ENCODE results near the gene NAV2. TPM values are rescaled to one million over a fixed set of nuclear protein-coding genes. Genes with fewer than 3 reads are reported as not detected.

The NAV2 gene
- total RNA-seq, 2 experiments from 2014 or later = 0.23 to 0.36 TPM

GRCh38 chr11:19968860-19969259 is 256.2 kb downstream of the NAV2 start:
- TF ChIP-seq, protein P1, sequence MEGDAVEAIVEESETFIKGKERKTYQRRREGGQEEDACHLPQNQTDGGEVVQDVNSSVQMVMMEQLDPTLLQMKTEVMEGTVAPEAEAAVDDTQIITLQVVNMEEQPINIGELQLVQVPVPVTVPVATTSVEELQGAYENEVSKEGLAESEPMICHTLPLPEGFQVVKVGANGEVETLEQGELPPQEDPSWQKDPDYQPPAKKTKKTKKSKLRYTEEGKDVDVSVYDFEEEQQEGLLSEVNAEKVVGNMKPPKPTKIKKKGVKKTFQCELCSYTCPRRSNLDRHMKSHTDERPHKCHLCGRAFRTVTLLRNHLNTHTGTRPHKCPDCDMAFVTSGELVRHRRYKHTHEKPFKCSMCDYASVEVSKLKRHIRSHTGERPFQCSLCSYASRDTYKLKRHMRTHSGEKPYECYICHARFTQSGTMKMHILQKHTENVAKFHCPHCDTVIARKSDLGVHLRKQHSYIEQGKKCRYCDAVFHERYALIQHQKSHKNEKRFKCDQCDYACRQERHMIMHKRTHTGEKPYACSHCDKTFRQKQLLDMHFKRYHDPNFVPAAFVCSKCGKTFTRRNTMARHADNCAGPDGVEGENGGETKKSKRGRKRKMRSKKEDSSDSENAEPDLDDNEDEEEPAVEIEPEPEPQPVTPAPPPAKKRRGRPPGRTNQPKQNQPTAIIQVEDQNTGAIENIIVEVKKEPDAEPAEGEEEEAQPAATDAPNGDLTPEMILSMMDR (IDR thresholded peaks at IDR 0.05) = no peak
- Mint-ChIP-seq H3K36me3 (ENCODE audit: low read depth) (no peaks in the 10 kb centered on the region), H3K9me3 (no peaks in the 10 kb centered on the region), H3K4me3 (no peak overlapping the region), H3K27me3 (peaks cover 7% of the 10 kb centered on the region), H3K27ac (no peak overlapping the region), H3K4me1 (ENCODE audit: low read depth) (peaks cover 16% of the 10 kb centered on the region)
- ChIA-PET POLR2A (no interaction called here), CTCF (interaction anchor here (0.5 to 1.0 kb wide), 3 partner anchors 16 to 164 kb away, joined by 3 read pairs; no protein-coding TSS in a partner anchor)
- intact Hi-C loops (cut with micrococcal nuclease) = no loop called here
- ATAC-seq (no peak), DNase-seq (no peak)

DNA sequence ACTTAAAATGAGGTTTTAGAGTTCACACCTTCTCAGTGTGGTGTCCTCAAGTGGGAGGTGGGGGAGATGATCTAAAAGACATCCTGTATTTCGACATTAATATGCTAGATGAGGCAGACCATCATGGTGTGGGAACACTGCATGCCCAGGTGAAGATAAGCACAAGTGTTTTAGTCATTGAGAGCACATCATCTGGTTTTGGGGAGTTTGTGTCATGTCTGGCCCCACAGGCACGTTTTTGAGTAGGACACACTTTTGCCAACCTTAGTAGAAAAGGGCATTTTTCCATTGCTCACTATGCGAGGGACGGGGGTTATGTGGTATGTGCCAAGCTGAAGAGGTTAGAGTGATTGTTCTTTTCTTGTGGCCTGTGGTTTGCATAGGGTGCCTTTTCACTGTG is 258.3 kb downstream of the NAV2 start:
- Mint-ChIP-seq H3K27ac (peak overlapping the region; percentile 19), H3K4me3 (no peak overlapping the region), H3K27me3 (peaks cover 4% of the 10 kb centered on the region), H3K36me3 (ENCODE audit: low read depth) (no peaks in the 10 kb centered on the region), H3K4me1 (ENCODE audit: low read depth) (peaks cover 13% of the 10 kb centered on the region), H3K9me3 (no peaks in the 10 kb centered on the region)
- ChIA-PET CTCF (no interaction called here), POLR2A (no interaction called here)
- peak; percentile 70 for DNase-seq
- TF ChIP-seq, protein P1 (IDR thresholded peaks at IDR 0.05) = no peak
- peak; percentile 88 for ATAC-seq
- intact Hi-C loops (cut with micrococcal nuclease) = no loop called here

DNA sequence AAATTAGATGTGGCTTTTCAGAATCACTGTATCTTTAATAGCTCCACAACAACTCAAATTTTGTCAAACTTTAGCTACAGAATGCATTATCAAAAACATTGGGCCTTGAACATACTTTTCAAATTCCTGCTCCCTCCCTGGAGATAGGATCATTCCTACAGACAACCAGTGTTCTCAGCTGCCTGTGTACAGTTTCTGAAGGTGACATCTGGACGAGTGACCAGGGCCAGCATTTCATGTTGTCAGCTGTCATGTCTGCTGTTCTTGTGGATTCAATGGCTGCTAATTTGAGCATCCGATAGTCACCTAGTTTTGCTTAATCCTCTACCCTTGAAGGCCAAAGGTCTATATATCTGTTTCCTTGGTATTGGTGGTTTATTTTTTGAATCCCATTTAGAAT is 259.5 kb downstream of the NAV2 start:
- H3K4me3 Mint-ChIP-seq = no peak overlapping the region
- ATAC-seq (no peak), DNase-seq (no peak)
- H3K27me3 Mint-ChIP-seq = peaks cover 13% of the 10 kb centered on the region
- ChIA-PET CTCF (no interaction called here), POLR2A (no interaction called here)
- H3K27ac Mint-ChIP-seq = no peak overlapping the region
- H3K4me1 Mint-ChIP-seq (ENCODE audit: low read depth) = peaks cover 13% of the 10 kb centered on the region
- intact Hi-C loops (cut with micrococcal nuclease) = no loop called here
- H3K36me3 Mint-ChIP-seq (ENCODE audit: low read depth) = no peaks in the 10 kb centered on the region
- TF ChIP-seq, protein P1 (IDR thresholded peaks at IDR 0.05) = no peak
- H3K9me3 Mint-ChIP-seq = no peaks in the 10 kb centered on the region

- ChIA-PET POLR2A (no interaction called here), CTCF (no interaction called here)
- Mint-ChIP-seq H3K9me3 (no peaks in the 10 kb centered on the region), H3K4me3 (no peak overlapping the region), H3K27me3 (peaks cover 17% of the 10 kb centered on the region), H3K27ac (no peak overlapping the region), H3K4me1 (ENCODE audit: low read depth) (peaks cover 13% of the 10 kb centered on the region), H3K36me3 (ENCODE audit: low read depth) (no peaks in the 10 kb centered on the region)
- TF ChIP-seq, protein P1 (IDR thresholded peaks at IDR 0.05) = no peak
- intact Hi-C loops (cut with micrococcal nuclease) = no loop called here
- ATAC-seq (no peak), DNase-seq (no peak)
These were observed 260.0 kb downstream of the NAV2 start for GRCh38 chr11:19972651-19973050.

DNA sequence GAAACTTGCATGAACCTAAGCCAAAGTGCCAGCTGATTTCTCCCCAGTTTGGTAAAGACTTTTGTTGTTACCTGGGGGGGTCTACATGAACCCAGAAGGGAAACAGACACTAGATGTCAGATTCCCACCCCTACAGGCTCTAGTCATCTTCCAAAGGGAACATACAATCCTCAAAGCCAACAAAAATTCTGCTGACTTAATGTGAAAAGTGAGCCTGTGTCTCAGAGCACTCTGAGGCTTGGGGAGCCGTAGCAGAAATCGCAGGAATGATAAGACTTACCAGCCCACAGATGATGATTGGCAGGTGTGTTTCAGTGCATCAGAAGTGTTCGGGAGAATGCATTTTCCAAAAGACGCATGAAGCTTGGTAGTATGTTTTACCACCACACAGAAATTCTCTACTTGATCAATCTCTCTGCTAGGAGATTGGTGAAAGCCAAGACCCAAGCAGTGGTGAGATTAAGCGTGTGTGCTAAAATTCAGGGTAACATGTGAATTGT is 260.5 kb downstream of the NAV2 start:
- ATAC-seq (no peak), DNase-seq (no peak)
- CTCF ChIA-PET = no interaction called here
- H3K27me3 Mint-ChIP-seq = peaks cover 17% of the 10 kb centered on the region
- no peak overlapping the region for H3K4me3 Mint-ChIP-seq
- H3K36me3 Mint-ChIP-seq (ENCODE audit: low read depth) = no peaks in the 10 kb centered on the region
- H3K9me3 Mint-ChIP-seq = no peaks in the 10 kb centered on the region
- intact Hi-C loops (cut with micrococcal nuclease) = no loop called here
- H3K4me1 Mint-ChIP-seq (ENCODE audit: low read depth) = peaks cover 13% of the 10 kb centered on the region
- TF ChIP-seq, protein P1 (IDR thresholded peaks at IDR 0.05) = no peak
- H3K27ac Mint-ChIP-seq = no peak overlapping the region
- POLR2A ChIA-PET = no interaction called here
